HG02763 (cell line): ENCODE results near the gene MFAP4.
"Not testable (repeated sequence)": the region's sequence is repeated elsewhere in the genome, so short reads cannot be mapped to it uniquely, and the experiment has no call there.

Experiments
- ATAC-seq: cut with Tn5 transposase; IDR thresholded peaks from one replicate; pipeline ENCODE4 v1.9.1; 2021; ENCODE audit warnings: mild to moderate bottlenecking, moderate library complexity; ENCODE audit not compliant: unreplicated experiment

Gene MFAP4

DNA sequence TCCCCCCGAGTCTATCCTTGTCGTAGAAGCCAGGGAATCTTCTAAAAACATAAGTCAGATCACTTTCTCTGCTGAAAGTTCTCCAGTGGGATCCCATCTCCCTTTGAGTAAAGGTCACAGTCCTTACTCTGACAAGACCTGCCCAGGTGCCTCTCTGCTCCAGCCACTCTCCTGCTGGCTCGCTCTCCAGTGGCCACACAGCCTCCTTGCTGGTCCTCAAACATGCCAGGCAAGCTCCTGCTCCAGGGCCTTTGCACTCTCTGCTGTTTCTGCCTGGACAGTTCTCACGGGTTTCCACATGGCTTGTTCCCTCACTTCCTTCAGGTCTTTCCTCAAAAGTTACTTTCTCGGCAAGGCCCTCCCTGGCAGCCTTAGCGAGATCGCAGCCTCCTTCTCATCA, 27.8 kb downstream of the MFAP4 start:
- no peak for ATAC-seq

DNA sequence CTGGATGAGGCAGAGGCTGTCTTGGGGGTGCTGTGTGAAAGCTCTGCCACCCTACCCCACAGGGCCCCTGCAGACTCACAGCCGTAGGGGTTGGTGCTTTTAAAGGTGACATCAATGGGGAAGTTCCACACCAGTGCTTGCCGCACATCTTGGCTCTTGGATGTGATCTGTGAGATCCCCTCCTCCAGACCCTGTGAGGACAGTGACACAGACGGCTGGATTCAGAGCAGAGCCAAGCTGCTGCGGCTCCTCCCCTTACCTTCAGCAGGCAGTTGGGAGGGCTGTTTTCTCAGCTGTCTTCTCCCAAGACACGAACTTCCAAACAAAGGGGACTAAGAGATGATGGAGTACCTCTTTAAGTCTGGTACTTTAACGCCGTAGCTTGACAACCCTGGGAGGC, 29.2 kb downstream of the MFAP4 start:
- no peak for ATAC-seq

DNA sequence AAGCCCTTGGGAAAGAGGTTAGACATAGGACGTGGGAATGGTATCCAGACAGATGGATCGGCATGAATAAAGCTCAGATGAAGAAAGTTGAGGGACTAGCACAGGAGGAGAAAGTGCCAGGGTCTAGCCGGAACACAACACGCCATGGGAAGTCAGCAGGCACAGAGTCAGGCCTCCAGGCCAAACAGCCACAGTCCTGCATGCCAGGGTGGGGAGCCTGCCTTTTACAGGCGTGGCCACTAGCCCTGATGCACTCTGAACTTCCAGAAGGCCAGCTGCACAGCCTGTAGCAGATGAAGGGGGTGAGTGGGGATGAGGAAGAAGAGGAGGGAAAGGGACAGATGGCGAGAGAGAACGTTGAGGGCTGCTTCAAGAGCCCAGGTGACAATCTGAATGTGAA, 29.6 kb downstream of the MFAP4 start:
- ATAC-seq: no peak

DNA sequence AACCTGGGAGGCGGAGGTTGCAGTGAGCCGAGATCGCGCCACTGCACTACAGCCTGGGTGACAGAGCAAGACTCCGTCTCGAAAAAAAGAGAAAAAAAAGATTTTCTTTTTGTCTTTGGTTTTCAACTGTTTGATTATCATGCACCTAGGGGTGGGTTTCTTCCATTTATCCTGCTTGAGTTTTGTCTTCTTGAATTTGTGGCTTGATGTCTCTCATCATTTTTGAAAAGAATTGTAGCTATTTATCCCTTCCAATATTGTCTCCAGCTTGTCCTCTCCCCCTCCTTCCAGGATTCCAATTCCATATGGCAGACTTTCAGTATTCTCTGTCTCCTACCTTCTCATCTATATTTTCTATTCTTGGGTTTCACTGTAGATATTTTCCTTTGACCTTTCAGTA, 32.2 kb downstream of the MFAP4 start:
- no peak for ATAC-seq

DNA sequence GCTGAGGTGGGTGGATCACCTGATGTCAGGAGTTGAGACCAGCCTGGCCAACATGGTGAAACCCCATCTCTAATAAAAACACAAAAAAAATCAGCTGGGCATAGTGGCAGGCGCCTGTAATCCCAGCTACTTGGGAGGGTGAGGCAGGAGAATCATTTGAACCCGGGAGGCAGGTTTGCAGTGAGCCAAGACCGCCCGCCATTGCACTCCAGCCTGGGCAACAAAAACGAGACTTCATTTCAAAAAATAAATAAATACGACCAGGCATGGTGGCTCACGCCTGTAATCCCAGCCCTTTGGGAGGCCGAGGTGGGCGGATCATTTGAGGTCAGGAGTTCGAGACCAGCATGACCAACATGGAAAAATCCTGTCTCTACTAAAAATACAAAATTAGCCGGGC, 33.6 kb downstream of the MFAP4 start:
- not testable (repeated sequence) for ATAC-seq

DNA sequence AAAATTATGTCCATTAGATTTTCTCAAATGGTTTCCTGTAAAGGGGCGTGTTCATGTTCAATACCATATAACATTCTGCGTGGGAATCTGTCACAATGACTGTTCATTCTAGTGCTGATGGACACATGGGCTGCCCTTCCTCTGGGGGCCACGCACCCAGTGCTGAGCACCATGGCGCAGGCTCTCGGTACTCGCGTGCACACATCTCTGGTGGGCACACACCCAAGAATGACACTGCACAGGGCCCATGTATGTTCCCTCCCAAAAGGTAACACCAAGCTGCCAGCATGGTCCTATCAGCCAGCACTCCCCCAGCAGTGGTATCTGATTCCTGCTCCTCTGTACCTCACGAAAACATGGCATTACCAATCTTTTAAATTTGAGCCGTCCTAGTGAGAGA, 38.2 kb downstream of the MFAP4 start:
- no peak for ATAC-seq

DNA sequence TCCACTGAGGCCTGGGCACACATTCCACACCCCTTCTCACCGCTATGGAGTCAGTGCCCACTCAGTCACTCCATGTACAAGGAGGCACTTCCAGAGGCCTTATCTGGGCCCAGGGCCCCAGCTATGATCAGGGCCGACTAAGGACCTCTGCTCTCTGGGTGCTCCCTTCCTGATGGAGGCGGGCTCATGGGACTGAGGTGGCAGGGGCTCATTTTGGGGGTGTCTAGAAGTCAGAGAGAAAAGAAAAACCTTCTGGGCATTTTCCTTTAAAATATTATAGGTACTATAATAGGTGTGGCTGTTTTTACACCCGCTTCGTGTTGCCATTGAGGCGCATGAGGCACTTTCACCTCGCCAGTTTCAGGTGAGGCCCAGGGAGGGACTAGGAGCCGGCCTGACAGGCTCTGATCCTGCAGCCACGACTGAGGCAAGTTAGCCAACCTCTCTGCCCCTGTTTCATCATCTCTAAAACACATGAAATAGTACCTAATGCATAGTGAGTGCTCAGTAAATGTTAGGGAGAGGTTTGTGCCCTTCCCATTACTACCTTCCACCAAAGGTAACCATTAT, 38.8 kb downstream of the MFAP4 start:
- no peak for ATAC-seq

DNA sequence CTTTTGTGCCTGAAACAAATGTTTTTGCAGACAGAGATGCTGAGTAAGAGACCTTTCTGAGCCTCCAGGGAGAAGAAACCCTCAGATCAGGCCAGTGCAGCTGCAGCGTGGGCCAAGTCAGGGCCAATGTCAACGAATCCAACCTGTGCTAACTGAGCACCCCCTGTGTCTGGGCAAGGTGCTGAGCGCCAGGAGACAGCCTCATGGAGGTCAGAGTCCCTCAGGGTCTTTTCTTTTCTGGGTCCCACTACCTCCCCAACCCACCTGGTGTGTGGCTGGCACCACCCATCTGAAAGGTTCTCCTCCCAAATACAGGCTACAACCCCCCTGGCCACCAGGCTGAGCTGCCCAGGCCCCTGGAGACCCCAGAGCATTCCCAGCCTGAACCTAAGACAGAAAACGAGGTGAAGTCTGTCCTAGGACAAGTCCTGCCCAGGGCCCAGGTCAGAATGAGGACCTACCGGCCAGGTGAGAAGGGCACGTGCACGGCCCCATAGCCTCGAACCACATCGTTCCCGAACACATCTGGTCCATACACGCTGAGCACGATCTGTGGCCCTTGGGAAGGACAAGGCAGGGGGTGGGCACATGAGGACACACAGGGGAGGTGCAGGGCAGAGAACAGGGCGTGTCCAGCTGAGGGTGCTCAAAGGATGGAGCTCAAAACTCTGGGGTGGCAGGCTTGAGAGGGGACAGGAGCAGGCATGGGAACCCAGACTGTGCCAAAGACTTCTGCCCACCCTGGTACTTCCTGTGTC, 39.5 kb downstream of the MFAP4 start:
- no peak for ATAC-seq

DNA sequence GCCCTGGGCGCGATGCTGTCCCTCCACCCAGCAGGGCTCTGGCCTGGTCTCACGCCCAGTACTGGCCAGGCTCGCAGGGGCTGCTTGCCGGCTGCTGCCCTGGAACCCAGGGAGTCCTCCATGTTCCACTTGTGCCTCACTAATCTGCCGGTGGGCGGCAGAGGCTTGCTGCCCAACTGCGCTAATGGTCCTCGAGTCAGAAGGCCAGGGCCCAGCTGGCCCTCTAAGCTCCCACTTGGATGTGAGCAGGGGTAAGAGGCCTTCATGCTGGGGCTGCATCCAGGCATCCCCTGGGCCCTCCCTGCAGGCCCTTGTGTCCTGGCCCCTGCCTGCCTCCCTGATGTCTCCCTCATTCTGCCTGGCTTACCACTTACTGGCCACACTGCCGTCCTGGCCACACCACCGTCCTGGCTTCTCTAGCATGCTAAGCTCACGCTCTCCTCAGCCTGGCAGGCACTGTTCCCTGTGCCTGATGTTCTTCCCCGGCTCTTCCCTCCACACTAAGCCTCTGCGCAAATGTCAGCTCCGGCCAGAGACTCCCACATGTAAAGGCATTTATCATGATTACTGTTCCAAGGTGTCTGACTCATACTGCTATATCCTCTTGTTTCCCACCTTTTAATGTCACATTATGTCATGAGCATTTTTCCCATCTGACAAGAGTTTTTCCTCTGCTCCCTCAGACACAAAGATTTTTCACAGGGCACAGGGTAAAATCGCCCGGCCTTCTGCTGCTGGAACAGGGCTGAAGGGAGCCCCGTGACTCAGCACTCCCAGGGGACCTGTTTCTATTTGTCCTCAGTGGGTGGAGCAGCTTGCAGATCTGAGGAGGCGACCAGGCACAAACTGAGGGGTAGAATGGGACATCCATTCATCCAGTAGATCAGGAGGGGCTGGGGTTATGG, 40.4 kb downstream of the MFAP4 start:
- ATAC-seq: no peak

DNA sequence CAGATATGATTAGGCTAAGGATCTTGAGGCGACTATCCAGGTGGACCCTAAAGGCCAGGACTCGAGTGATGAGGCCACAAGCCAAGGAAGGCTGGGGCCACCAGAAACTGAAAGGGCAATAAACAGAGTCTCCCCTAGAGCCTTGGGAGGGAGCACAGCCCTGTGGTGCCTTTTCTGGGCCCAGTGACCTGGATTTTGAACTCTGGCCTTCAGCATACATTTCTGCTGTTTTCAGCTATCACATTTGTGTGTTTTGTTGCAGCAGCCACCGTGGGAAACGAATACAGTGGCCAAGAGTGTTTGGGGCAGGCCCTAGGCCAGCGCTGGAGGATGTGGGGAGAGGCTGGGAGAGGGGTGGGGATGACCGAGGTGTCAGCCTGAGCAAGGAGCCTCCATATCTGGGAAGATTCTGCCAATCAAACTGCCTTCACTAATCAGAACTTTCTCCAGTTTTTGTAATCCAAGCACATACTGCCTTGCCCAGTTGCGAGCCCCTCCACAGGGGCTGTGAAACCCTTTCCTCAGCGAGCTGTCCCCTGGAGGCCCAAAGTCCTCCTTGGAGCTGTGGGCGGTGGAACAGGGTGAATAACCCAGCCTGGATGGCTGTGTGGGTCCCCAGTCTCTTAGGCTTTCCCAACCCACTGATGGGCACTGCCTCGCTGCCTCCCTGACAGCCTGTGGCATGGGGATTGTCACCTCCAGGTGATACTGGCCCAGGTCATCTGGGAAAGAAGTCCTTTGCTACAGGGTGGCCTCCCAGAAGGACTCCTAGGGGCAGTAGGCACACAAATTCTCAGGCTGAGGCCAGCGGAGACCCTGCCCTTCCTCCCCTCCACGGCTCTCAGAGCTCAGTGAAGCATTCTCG, 41.3 kb downstream of the MFAP4 start:
- no peak for ATAC-seq

DNA sequence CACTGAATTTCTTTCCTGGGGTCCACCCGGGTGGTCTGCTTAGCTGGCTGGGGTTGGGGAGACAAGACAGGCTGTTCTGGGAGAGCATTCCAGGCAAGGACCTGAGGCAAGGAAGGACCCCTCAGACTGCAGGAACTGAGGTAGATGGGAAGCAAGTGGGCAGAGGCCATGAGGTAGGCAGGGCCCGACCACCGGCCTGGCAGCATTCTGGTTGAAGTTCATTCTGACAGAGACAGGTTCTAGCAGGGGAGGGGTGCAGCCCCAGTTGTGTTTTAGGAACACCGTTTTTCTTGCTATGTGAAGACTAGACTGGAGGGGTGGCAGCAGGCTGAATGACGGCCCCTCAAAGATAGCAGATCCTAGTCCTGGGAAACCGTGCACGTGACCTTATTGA, 41.9 kb downstream of the MFAP4 start:
- ATAC-seq: no peak

DNA sequence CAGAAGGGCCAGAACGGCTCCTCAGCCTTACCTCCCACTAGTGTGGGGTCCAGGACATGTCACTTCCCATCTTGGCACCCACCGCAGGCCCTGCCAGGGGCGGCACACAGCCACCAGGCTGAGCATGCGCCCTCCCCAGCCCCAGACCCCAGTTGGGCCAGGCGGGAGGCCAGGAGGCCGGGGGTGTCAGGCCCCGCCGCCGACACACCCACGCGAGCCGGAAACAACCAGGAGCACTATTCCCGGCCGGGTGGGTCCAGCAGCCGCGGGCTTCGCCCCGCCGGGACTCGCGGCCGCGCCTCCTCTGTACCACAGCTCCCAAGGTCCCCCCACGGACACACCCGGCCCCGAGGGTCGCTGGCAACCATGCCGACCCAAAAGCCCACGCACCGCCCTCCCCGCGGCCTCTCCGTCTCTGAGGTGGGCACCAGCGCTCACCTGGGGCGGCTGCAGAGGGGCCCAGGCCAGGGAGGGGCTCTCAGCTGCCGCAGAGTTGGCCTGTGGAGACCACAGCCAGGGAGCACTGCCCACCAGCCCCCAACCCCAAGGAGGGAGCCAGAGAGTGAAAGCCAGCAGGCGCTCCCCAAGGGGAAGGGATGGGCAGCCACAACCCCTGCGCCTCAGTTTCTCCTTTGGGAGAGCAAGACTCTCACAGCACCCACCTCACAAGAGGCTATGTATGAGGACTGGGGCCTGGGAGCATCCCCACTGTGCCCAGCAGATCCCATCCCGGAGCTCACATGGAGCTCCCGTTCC, 42.5 kb downstream of the MFAP4 start:
- no peak for ATAC-seq

DNA sequence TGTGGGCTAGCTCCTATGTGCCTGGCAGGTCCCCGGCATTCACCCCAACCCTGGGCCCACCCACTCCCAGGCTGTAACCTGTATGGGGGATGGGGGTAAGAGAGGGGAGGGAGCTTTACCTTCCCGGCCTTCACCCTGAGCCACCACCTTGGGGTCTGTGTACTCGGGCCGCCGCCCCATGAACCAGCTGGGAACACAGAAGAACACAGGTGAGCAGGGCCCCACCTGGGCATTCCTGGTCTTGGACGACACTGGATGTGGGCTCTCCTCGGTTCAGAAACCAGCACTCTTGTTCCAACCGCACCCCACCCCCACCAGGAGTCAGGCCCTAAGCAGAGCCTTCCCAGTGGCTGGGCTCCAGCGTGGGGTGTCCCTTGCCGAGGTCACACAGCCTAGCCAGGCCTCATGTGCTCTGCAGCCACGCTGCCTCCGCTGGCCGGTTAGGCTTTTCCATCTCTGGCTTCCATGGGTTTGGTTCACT, 43.3 kb downstream of the MFAP4 start:
- ATAC-seq: no peak

DNA sequence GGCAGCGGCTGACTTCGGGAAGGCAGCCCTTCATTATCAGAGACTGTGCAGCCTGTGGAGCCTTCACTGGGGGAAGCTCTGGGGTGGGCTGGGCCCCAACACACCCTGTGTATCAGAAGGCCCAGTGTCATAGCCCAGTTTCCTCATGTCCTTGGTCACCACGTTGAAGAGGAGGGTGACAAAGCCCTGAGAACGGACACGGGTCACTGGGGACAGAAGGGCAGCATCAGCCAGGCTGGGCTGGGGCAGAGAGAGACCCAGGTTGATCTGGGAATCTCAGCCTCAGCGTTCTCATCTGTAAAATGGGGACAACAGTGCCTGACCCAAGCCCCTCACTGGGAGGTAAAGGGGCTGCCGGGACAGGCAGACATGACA, 43.7 kb downstream of the MFAP4 start:
- ATAC-seq: no peak

DNA sequence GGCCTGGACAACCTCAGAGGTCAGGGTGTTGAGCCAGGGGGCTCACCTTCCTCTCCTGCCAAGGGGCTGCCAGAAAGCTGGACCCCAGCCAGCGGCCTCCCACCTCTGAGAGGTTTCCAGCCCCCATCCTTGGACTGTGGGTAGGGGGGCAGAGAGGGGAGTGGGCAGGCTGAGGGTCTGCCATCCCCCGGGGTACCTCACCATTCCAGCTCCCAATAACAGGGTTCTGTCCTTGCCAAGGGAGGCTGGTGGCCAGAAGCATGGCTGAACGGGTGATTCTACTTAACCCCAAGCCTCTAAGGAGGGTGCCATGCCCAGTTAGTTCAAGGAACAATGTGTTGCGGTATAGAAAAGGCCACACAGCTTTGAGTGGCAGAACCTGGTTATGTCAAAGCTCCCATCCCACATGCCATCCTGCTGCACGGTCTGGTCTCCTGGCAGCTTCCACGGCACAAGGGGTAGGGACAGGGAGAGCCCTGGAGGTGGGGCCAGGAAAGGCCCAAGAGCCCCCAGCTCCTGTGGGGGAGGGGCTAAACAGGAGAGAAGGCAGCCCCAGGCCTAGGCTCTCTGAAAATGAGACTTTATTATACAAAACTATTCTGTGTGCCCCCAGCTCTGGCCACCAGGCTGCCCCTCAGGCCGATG, 44.3 kb downstream of the MFAP4 start:
- no peak for ATAC-seq

DNA sequence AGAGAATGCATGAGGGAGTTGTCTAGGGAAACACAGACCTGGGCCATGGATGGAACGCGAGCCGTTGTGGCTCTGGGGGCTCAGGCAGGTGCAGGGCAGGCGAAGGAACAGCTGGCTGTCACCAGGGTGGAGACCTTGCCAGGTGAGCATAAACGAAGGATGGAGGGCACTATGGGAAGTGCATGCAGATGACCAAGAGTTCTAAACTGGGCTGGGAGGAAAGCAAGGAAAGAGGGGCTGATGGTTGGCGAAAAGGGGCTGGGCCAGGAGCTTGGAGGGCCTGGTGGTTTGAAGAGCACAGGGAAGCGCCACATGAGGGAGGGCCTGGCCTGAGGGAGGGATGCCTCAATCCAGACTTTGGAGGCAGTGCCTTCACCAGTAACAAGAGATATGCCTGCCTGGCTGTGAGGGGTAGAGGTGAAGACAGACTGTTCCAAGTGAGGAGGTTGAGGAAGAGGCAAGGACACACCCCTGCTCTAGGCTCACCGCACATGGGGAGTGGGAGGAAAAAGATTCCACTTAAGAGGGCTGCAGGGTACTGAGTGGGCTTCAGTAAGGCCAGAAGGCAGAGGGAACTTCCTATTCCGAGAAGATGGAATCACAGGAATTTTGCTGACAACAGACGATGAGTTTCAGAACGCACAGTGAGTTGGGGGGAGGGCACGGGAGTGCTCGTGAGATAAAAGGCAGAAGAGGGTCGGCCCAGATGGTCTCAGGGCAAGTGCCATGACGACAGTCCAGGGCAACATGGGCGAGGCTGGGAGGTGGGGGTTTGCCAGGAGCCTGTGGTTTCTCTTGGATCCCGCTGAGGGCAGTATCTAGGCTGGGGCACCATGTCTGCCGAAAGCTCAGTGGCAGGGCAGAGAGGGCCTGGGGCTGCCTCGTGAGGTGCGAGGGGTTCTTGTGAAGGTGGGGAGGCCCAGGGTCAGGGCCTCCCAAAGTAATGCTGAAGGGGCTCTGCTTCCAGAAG, 45.1 kb downstream of the MFAP4 start:
- ATAC-seq: no peak

DNA sequence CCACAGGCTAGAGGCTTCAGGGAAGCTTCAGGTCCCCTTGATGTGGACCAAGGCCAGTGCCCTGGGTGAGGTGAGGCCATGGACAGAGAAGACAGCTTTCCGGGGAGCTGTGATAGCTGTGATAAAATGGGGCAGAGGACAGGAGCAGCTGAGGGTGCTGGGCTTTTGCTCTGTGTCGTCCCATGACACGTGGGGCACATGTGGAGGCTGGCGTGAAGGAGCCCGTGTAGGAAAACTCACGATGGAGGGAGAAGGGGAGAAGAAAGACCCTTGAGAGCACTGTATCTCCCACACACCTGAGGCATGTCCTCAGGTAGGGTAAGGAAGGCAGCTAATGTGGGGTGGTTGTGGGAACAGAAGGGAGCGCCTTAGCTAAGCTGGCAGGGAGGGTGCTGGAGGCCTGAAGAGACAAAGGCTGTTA, 45.8 kb downstream of the MFAP4 start:
- no peak for ATAC-seq

DNA sequence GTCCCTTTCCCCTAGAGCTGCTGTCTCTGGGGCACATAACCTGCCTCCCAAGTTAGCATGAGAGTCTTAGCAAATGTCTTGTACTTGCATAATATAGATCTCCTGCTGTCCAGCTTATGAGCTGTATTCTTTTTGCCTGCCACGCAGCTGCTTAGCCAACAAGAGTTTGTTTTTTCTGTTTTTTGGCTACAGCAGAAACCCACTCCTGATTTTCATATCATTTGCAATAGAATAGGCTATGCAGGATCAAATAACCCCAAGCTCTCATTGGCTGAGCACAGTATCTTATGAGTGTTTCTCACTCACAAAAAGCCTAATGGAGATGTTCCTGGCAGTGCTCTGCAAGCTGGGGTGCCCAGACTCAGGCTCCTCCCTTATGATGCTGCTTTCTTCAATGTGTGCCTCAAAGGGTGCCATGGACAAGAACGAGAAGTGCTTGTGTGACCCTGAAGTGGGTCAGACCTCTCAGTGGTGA, 47.6 kb downstream of the MFAP4 start:
- ATAC-seq: no peak
